COLO668 (cell line): ENCODE data around the gene ZNF579.

ENCODE experiments used
- DNase-seq: peaks from one replicate; lab custom pipeline; 2025; ENCODE audit not compliant: unreplicated experiment; lab: John Stamatoyannopoulos, UW

ZNF579 gene

GRCh38 chr19:55611983-55612645, 31.5 kb upstream of the ZNF579 start:
- DNase-seq = no peak

GRCh38 chr19:55611300-55611982, 30.8 kb upstream of the ZNF579 start:
- DNase-seq = no peak

GRCh38 chr19:55609326-55609725, 28.7 kb upstream of the ZNF579 start:
- no peak for DNase-seq

- DNase-seq = no peak
These were observed 26.2 kb upstream of the ZNF579 start for GRCh38 chr19:55606817-55607216.

GRCh38 chr19:55606471-55606787, 25.8 kb upstream of the ZNF579 start:
- no peak for DNase-seq

GRCh38 chr19:55605637-55606470, 25.2 kb upstream of the ZNF579 start, which contains the start of gene ZNF865:
Gene ZNF865 (plus strand): TSS chr19:55605647. CDS start chr19:55613619, 7,972 bp downstream.
- DNase-seq = peak; percentile 75

GRCh38 chr19:55605207-55605636, 24.6 kb upstream of the ZNF579 start:
- DNase-seq = peak; percentile 98

GRCh38 chr19:55603581-55604292, 23.1 kb upstream of the ZNF579 start:
- DNase-seq = no peak

- DNase-seq = no peak
These were observed 22.5 kb upstream of the ZNF579 start for GRCh38 chr19:55603115-55603514.

GRCh38 chr19:55602104-55603001, 21.7 kb upstream of the ZNF579 start:
- DNase-seq = no peak

GRCh38 chr19:55601084-55601483, 20.4 kb upstream of the ZNF579 start:
- DNase-seq = no peak

- DNase-seq = no peak
These were observed 20.0 kb upstream of the ZNF579 start for GRCh38 chr19:55600662-55601028.

- DNase-seq = peak; percentile 92
These were observed 19.4 kb upstream of the ZNF579 start, which contains the start of gene ZNF524 for GRCh38 chr19:55599842-55600661. Gene ZNF524 (plus strand): TSS chr19:55600288. CDS start chr19:55602113, 1,825 bp downstream.

- DNase-seq = peak; percentile 97
These were observed 18.8 kb upstream of the ZNF579 start, which contains the start of gene FIZ1 for GRCh38 chr19:55599468-55599841. Gene FIZ1 (minus strand): TSS chr19:55599517. CDS start chr19:55597865, 1,652 bp downstream.

GRCh38 chr19:55598719-55599467, 18.2 kb upstream of the ZNF579 start:
- DNase-seq = peak; percentile 85

- DNase-seq = no peak
These were observed 17.4 kb upstream of the ZNF579 start for GRCh38 chr19:55598034-55598433.

GRCh38 chr19:55597501-55597921, 16.9 kb upstream of the ZNF579 start:
- DNase-seq = no peak

- no peak for DNase-seq
These were observed 15.7 kb upstream of the ZNF579 start for GRCh38 chr19:55596304-55596703.
